K562 (cell line): ENCODE measurements around the gene INKA2. TPM values are rescaled to one million over a fixed set of nuclear protein-coding genes. Genes with fewer than 3 reads are reported as not detected.

Experiments
- CEBPZ ChIP-seq: fragments of 150-350 bp; IDR thresholded peaks from 2 replicates; pipeline ENCODE4 v1.6.1; 2014; ENCODE audit warnings: low read depth, mild to moderate bottlenecking, low read length, borderline replicate concordance
- DIDO1 ChIP-seq: fragments of 450-650 bp; IDR thresholded peaks from 2 replicates; pipeline ENCODE4 v1.6.1; 2016; ENCODE audit warnings: low read depth, missing biosample characterization, missing genetic modification characterization
- ERF ChIP-seq: fragments of 450-650 bp; formaldehyde crosslinking; IDR thresholded peaks from 2 replicates; pipeline ENCODE4 v1.4.0; 2020; ENCODE audit warnings: mild to moderate bottlenecking, mixed read lengths
- FOS ChIP-seq: IDR thresholded peaks from 3 replicates; pipeline ENCODE4 v1.6.1; 2011; ENCODE audit not compliant: insufficient read length; ENCODE audit errors: extremely low read depth
- FOXK2 ChIP-seq, 2 experiments: fragments of 450-650 bp; IDR thresholded peaks in 1 of 2; conservative IDR thresholded peaks in 1 of 2; 2 replicates each; pipeline ENCODE4 v1.6.1; 2016; ENCODE audit warnings: low read depth in 2 of 2, mild to moderate bottlenecking in 1 of 2
- HNRNPLL ChIP-seq: fragments of 200-400 bp; formaldehyde crosslinking; IDR thresholded peaks from 2 replicates; pipeline ENCODE4 v1.6.1; 2017; ENCODE audit warnings: low read length, low read depth, mild to moderate bottlenecking; ENCODE audit not compliant: poor library complexity, severe bottlenecking
- IFI16 ChIP-seq: fragments of 250-450 bp; sonication (Bioruptor Pico); IDR thresholded peaks from 2 replicates; pipeline ENCODE4 v2.1.2; 2022; ENCODE audit warnings: mild to moderate bottlenecking, inconsistent platforms
- MTF1 ChIP-seq: fragments of 250-450 bp; sonication (Bioruptor Pico); IDR thresholded peaks from 2 replicates; pipeline ENCODE4 v1.9.0; 2021; ENCODE audit warnings: moderate library complexity, mild to moderate bottlenecking, inconsistent platforms, borderline replicate concordance
- NFIC ChIP-seq: fragments of 450-650 bp; IDR thresholded peaks from 2 replicates; pipeline ENCODE4 v1.6.1; 2017; ENCODE audit warnings: mild to moderate bottlenecking, inconsistent platforms
- PHTF2 ChIP-seq: fragments of 250-450 bp; sonication (Bioruptor Pico); IDR thresholded peaks from 2 replicates; pipeline ENCODE4 v1.5.0; 2021; ENCODE audit warnings: mild to moderate bottlenecking
- ZFP36 ChIP-seq: fragments of 150-350 bp; IDR thresholded peaks from 2 replicates; pipeline ENCODE4 v1.6.1; 2018; ENCODE audit warnings: low read length, low read depth; ENCODE audit not compliant: partially characterized antibody
- ZNF124 ChIP-seq: sonication (generic); formaldehyde crosslinking; IDR thresholded peaks from 2 replicates; pipeline ENCODE4 v1.8.1; 2022; ENCODE audit warnings: missing genetic modification reagents
- ZNF140 ChIP-seq: fragments of 250-450 bp; sonication (Bioruptor Pico); IDR thresholded peaks from 2 replicates; pipeline ENCODE4 v1.8.0; 2021; ENCODE audit warnings: moderate library complexity, mild to moderate bottlenecking, inconsistent platforms
- ZNF280B ChIP-seq: fragments of 250-450 bp; sonication (Bioruptor Pico); IDR thresholded peaks from 2 replicates; pipeline ENCODE4 v1.5.1; 2021; ENCODE audit warnings: mild to moderate bottlenecking
- ZNF431 ChIP-seq: sonication (generic); formaldehyde crosslinking; IDR thresholded peaks from 2 replicates; pipeline ENCODE4 v1.8.0; 2022; ENCODE audit warnings: mild to moderate bottlenecking, missing genetic modification reagents
- polyA plus RNA-seq, 8 experiments: library from polyadenylated mRNA; depleted of rRNA in 4 of 8; stranded (reverse) in 5 of 8; unstranded in 3 of 8; fragments of >200 nt; fragmentation: Nextera tagmentation in 2 of 8; fragmentation: Illumina TruSeq in 1 of 8; extraction: Ambion mirVana in 2 of 8; extraction: Trizol in 1 of 8; gene quantifications; 2 replicates each; pipeline versions ENCODE4 v1.2.1 to v1.2.3, GENCODE V29; 2011 to 2014; ENCODE audit warnings: inconsistent platforms in 1 of 8, missing spikeins in 1 of 8
- total RNA-seq, 7 experiments: library from RNA; depleted of rRNA in 6 of 7; stranded (reverse); fragments of >200 nt in 6 of 7; fragmentation: Illumina TruSeq in 2 of 7; extraction: Trizol in 2 of 7; gene quantifications; 2 replicates each; pipeline versions ENCODE4 v1.2.1 to v1.2.3, GENCODE V29; 2011 to 2021; ENCODE audit warnings: low replicate concordance in 1 of 7
- TF ChIP-seq, protein P1 (sequence below): fragments of 250-450 bp; sonication (Bioruptor Pico); IDR thresholded peaks from 2 replicates; pipeline ENCODE4 v1.5.0; 2022; ENCODE audit warnings: mild to moderate bottlenecking
- TF ChIP-seq, protein P2 (sequence below), 2 experiments: IDR thresholded peaks in 1 of 2; conservative IDR thresholded peaks in 1 of 2; 2 replicates each; pipeline ENCODE4 v1.6.1; 2016; ENCODE audit warnings: low read depth in 2 of 2, mild to moderate bottlenecking in 1 of 2, missing compliant biosample characterization in 1 of 2, missing genetic modification characterization in 1 of 2, moderate library complexity in 1 of 2

The INKA2 gene
- total and polyA plus RNA-seq, 9 of the 15 experiments (the other 6 are each of a cell fraction or from before 2014, with no cell fraction given): 0.04 to 1.4 (median 0.26) TPM; not detected in 1

DNA sequence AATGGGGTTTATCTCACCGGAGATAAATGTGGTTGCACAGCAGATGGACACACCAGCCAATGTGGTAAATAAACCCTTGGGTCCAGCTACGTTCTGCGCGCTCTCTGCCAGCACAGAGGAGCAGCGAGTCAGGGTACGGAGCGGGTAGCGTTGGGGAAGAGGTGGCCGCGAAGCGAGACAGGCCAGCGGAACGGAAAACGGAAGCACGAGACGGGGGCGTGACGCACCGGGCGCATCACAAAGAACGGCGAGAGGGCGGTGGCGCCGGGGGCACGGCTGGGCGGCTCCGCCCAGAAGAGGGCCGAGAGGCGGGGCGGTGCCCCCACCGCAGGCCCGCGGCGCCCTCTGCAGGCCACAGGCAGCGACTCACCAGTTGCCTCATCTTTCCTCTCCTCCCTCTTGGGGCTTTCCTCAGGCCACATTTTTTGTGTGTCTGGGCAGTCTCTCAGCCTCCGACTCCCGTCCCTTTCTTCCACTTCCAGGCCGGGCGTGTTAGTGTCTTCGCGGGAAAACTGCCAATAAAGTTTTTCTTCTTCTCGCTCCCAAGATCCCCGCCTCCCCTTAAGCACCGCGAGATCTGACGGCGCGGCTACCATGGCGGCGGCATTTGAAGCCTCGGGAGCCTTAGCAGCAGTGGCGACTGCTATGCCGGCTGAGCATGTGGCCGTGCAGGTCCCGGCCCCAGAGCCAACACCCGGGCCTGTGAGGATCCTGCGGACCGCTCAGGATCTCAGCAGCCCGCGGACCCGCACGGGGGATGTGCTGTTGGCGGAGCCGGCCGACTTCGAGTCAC, 16.3 kb upstream of the INKA2 start, which contains the start of gene DDX20 (continued):
- TF ChIP-seq HNRNPLL (peak; percentile 66), ZNF124 (CRISPR knock-in tag) (no peak), PHTF2 (CRISPR knock-in tag) (no peak), IFI16 (CRISPR knock-in tag) (no peak), ZNF140 (CRISPR knock-in tag) (no peak), FOXK2 (conservative IDR thresholded peaks at IDR 0.05 in 1 of 2, IDR thresholded peaks at IDR 0.05 in 1 of 2; ENCODE audit: low read depth in 2 of 2) (peak; percentile 28 to 65; a peak in 2 of 4 replicates), DIDO1 (tag) (peak; percentile 91), ZNF280B (CRISPR knock-in tag) (no peak), ZNF431 (no peak), NFIC (peak; percentile 59; the same call in 1 of the 2 replicates), CEBPZ (no peak), FOS (no peak), ERF (CRISPR knock-in tag) (no peak), MTF1 (CRISPR knock-in tag) (no peak), ZFP36 (no peak)
- TF ChIP-seq, protein P1, sequence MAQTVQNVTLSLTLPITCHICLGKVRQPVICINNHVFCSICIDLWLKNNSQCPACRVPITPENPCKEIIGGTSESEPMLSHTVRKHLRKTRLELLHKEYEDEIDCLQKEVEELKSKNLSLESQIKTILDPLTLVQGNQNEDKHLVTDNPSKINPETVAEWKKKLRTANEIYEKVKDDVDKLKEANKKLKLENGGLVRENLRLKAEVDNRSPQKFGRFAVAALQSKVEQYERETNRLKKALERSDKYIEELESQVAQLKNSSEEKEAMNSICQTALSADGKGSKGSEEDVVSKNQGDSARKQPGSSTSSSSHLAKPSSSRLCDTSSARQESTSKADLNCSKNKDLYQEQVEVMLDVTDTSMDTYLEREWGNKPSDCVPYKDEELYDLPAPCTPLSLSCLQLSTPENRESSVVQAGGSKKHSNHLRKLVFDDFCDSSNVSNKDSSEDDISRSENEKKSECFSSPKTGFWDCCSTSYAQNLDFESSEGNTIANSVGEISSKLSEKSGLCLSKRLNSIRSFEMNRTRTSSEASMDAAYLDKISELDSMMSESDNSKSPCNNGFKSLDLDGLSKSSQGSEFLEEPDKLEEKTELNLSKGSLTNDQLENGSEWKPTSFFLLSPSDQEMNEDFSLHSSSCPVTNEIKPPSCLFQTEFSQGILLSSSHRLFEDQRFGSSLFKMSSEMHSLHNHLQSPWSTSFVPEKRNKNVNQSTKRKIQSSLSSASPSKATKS (CRISPR knock-in tag): no peak
- TF ChIP-seq, protein P2, sequence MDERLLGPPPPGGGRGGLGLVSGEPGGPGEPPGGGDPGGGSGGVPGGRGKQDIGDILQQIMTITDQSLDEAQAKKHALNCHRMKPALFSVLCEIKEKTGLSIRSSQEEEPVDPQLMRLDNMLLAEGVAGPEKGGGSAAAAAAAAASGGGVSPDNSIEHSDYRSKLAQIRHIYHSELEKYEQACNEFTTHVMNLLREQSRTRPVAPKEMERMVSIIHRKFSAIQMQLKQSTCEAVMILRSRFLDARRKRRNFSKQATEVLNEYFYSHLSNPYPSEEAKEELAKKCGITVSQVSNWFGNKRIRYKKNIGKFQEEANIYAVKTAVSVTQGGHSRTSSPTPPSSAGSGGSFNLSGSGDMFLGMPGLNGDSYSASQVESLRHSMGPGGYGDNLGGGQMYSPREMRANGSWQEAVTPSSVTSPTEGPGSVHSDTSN (CRISPR knock-in tag; IDR thresholded peaks at IDR 0.05; ENCODE audit: low read depth): no peak
- TF ChIP-seq, protein P2 (tag; conservative IDR thresholded peaks at IDR 0.05; ENCODE audit: low read depth): no peak
